ENCODE results near the gene SMIM14.

The SMIM14 gene

DNA sequence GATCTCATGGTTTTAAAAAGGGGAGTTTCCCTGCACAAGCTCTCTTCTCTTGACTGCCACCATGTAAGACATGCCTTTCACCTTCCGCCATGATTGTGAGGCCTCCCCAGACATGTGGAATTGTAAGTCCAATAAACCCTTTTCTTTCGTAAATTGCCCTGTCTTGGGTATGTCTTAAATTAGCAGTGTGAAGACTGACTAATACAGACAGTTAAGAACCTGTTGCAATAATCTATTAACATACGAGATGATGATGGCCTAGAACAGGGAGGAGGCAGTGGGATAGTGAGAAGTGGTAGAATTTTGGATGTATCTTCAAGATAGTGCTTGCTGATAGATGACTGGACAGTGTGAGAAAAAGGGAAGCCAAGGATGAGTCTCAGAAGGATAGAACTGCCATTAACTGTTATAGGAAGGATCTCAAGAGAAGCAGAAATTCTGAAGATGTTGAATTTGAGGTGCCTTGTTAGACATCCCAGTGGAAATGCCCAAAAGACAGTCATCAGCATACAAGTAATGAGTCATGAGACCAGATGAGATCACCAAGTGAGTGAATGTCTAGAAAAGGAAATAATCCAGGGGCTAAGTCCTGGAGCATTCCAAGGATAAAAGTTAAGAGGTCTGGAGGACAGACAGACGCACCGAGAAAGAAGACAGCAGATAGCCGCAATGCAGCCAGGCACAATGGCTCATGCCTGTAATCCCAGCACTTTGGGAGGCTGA is 72.6 kb downstream of the SMIM14 start:
- no peak for TF ChIP-seq EZH2phosphoT487 (conservative IDR thresholded peaks at IDR 0.05; ENCODE audit: low read length)
- TF ChIP-seq, protein P1, sequence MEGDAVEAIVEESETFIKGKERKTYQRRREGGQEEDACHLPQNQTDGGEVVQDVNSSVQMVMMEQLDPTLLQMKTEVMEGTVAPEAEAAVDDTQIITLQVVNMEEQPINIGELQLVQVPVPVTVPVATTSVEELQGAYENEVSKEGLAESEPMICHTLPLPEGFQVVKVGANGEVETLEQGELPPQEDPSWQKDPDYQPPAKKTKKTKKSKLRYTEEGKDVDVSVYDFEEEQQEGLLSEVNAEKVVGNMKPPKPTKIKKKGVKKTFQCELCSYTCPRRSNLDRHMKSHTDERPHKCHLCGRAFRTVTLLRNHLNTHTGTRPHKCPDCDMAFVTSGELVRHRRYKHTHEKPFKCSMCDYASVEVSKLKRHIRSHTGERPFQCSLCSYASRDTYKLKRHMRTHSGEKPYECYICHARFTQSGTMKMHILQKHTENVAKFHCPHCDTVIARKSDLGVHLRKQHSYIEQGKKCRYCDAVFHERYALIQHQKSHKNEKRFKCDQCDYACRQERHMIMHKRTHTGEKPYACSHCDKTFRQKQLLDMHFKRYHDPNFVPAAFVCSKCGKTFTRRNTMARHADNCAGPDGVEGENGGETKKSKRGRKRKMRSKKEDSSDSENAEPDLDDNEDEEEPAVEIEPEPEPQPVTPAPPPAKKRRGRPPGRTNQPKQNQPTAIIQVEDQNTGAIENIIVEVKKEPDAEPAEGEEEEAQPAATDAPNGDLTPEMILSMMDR (IDR thresholded peaks at IDR 0.05; ENCODE audit: insufficient read depth, low read length, poor library complexity, severe bottlenecking) = no peak
- Histone ChIP-seq H3K4me3 (ENCODE audit: insufficient read depth, low read length, poor library complexity, severe bottlenecking) (no peak overlapping the region), H3K27ac (ENCODE audit: low read depth, low read length) (no peak overlapping the region)

DNA sequence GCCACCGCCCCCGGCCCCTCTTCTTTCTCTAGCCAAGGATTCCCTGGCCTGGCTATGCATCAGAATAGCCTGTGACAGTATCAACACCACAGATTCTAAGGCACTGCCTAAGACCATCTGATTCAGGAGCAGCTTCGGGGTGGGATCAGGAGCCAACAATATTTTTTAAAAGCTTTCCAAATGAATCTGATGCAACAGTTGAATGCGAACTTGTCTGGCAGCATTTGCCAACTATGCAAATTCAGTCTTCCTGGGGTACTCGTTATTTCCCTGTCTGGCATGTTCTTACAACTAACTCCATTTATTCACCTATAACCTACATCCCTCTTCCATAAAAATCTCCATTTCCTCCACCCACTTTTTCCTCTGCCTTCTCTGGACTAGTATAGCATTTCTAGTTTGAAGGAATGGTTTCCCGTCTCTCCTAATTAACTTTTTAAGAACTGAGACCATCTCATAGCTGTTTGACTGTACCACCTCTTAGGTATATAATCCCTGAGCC is 75.3 kb downstream of the SMIM14 start:
- no peak overlapping the region for H3K27ac ChIP-seq (ENCODE audit: low read depth, low read length)
- no peak overlapping the region for H2AFZ ChIP-seq (ENCODE audit: low read depth, low read length, severe bottlenecking)
- H3K79me2 ChIP-seq (ENCODE audit: insufficient read depth, low read length) = peaks cover 32% of the 10 kb centered on the region
- H3K27me3 ChIP-seq (ENCODE audit: low read length) = no peaks in the 10 kb centered on the region
- H4K20me1 ChIP-seq (ENCODE audit: low read depth, low read length) = no peaks in the 10 kb centered on the region
- H3K9me3 ChIP-seq (ENCODE audit: insufficient read depth, low read length) = no peaks in the 10 kb centered on the region
- TF ChIP-seq, protein P1 (IDR thresholded peaks at IDR 0.05; ENCODE audit: insufficient read depth, low read length, poor library complexity, severe bottlenecking) = no peak
- TF ChIP-seq EZH2phosphoT487 (conservative IDR thresholded peaks at IDR 0.05; ENCODE audit: low read length) = no peak
- H3K9ac ChIP-seq (ENCODE audit: low read length) = no peak overlapping the region
- peaks cover 31% of the 10 kb centered on the region for H3K36me3 ChIP-seq (ENCODE audit: low read length)
- H3K9me2 ChIP-seq (replicated peaks; ENCODE audit: insufficient read depth, low read length) = no peaks in the 10 kb centered on the region
- H3K4me2 ChIP-seq (ENCODE audit: low read depth, low read length, poor library complexity, severe bottlenecking) = no peak overlapping the region
- H3F3A ChIP-seq (ENCODE audit: insufficient read depth) = peaks cover 12% of the 10 kb centered on the region
- no peak overlapping the region for H3K4me3 ChIP-seq (ENCODE audit: insufficient read depth, low read length, poor library complexity, severe bottlenecking)

More for the DNA sequence above, 72.6 kb downstream of the SMIM14 start:
- Histone ChIP-seq H3K9ac (ENCODE audit: low read length) (no peak overlapping the region), H2AFZ (ENCODE audit: low read depth, low read length, severe bottlenecking) (no peak overlapping the region), H3K9me3 (ENCODE audit: insufficient read depth, low read length) (no peaks in the 10 kb centered on the region), H3K36me3 (ENCODE audit: low read length) (peaks cover 41% of the 10 kb centered on the region), H3K27me3 (ENCODE audit: low read length) (no peaks in the 10 kb centered on the region), H3K9me2 (replicated peaks; ENCODE audit: insufficient read depth, low read length) (no peaks in the 10 kb centered on the region), H3K4me2 (ENCODE audit: low read depth, low read length, poor library complexity, severe bottlenecking) (no peak overlapping the region), H3K79me2 (ENCODE audit: insufficient read depth, low read length) (peaks cover 50% of the 10 kb centered on the region), H3F3A (ENCODE audit: insufficient read depth) (peaks cover 23% of the 10 kb centered on the region; the same call in 1 of the 2 replicates), H4K20me1 (ENCODE audit: low read depth, low read length) (no peaks in the 10 kb centered on the region)

DNA sequence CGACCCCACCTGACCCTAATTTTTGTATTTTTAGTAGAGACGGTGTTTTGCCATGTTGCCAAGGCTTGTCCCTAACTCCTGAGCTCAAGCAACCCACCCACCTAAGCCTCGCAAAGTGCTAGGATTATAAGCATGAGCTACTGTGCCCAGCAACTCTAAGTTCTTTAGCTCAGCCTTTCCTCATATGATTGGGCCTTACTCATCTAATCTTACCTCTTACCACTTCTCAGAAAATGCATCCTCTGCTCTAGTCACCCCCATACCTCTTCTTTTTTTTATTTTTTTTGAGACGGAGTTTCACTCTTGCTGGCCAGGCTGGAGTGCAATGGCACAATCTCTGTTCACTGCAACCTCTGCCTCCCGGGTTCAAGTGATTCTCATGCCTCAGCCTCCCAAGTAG is 75.9 kb downstream of the SMIM14 start:
- TF ChIP-seq EZH2phosphoT487 (conservative IDR thresholded peaks at IDR 0.05; ENCODE audit: low read length) = no peak
- TF ChIP-seq, protein P1 (IDR thresholded peaks at IDR 0.05; ENCODE audit: insufficient read depth, low read length, poor library complexity, severe bottlenecking) = no peak
- H3K4me2 ChIP-seq (ENCODE audit: low read depth, low read length, poor library complexity, severe bottlenecking) = no peak overlapping the region
- H3K9ac ChIP-seq (ENCODE audit: low read length) = no peak overlapping the region
- peaks cover 9% of the 10 kb centered on the region; the same call in 1 of the 2 replicates for H3F3A ChIP-seq (ENCODE audit: insufficient read depth)
- no peak overlapping the region for H3K27ac ChIP-seq (ENCODE audit: low read depth, low read length)
- H3K9me2 ChIP-seq (replicated peaks; ENCODE audit: insufficient read depth, low read length) = no peaks in the 10 kb centered on the region
- peaks cover 30% of the 10 kb centered on the region for H3K36me3 ChIP-seq (ENCODE audit: low read length)
- H4K20me1 ChIP-seq (ENCODE audit: low read depth, low read length) = no peaks in the 10 kb centered on the region
- H2AFZ ChIP-seq (ENCODE audit: low read depth, low read length, severe bottlenecking) = no peak overlapping the region
- H3K27me3 ChIP-seq (ENCODE audit: low read length) = no peaks in the 10 kb centered on the region
- peaks cover 33% of the 10 kb centered on the region for H3K79me2 ChIP-seq (ENCODE audit: insufficient read depth, low read length)
- H3K4me3 ChIP-seq (ENCODE audit: insufficient read depth, low read length, poor library complexity, severe bottlenecking) = no peak overlapping the region
- no peaks in the 10 kb centered on the region for H3K9me3 ChIP-seq (ENCODE audit: insufficient read depth, low read length)
